HG03460 (cell line): ENCODE data around the gene LBHD1.
"Not testable (repeated sequence)": the region's sequence is repeated elsewhere in the genome, so short reads cannot be mapped to it uniquely, and the experiment has no call there.

Experiments used
- ATAC-seq: cut with Tn5 transposase; IDR thresholded peaks from one replicate; pipeline ENCODE4 v1.9.1; 2021; ENCODE audit not compliant: unreplicated experiment

LBHD1 gene

GRCh38 chr11:62694455-62695167 lies 22.5 kb upstream of the LBHD1 start:
- ATAC-seq = no peak

GRCh38 chr11:62693624-62694023 lies 21.6 kb upstream of the LBHD1 start:
- ATAC-seq = not testable (repeated sequence)

GRCh38 chr11:62689421-62690183 lies 17.5 kb upstream of the LBHD1 start, which contains the start of gene LRRN4CL:
Gene LRRN4CL (minus strand): TSS chr11:62689530. CDS start chr11:62688508, 1,022 bp downstream.
- ATAC-seq = no peak

GRCh38 chr11:62688491-62688890 lies 16.4 kb upstream of the LBHD1 start:
- ATAC-seq = no peak

GRCh38 chr11:62687508-62688396 lies 15.7 kb upstream of the LBHD1 start:
- no peak for ATAC-seq

GRCh38 chr11:62682518-62682917 lies 10.5 kb upstream of the LBHD1 start:
- ATAC-seq = no peak

- ATAC-seq = no peak
These were observed 8.8 kb upstream of the LBHD1 start for GRCh38 chr11:62680825-62681240.

- peak; percentile 80 for ATAC-seq
These were observed 7.0 kb upstream of the LBHD1 start, which contains the start of gene UBXN1 for GRCh38 chr11:62678770-62679696. Gene UBXN1 (minus strand): TSS chr11:62679073. CDS start chr11:62678923, 150 bp downstream.

- no peak for ATAC-seq
These were observed 6.3 kb upstream of the LBHD1 start for GRCh38 chr11:62678433-62678769.

- ATAC-seq = no peak
These were observed 5.6 kb upstream of the LBHD1 start for GRCh38 chr11:62677714-62678113.

GRCh38 chr11:62677156-62677555 lies 5.1 kb upstream of the LBHD1 start:
- ATAC-seq = no peak

- no peak for ATAC-seq
These were observed 4.6 kb upstream of the LBHD1 start for GRCh38 chr11:62676698-62677097.

GRCh38 chr11:62675415-62675814 lies 3.3 kb upstream of the LBHD1 start:
- not testable (repeated sequence) for ATAC-seq

GRCh38 chr11:62673196-62673525 lies 1.1 kb upstream of the LBHD1 start:
- ATAC-seq = no peak

GRCh38 chr11:62671236-62671607 lies 845 bp downstream of the LBHD1 start:
- ATAC-seq = peak; percentile 4

- no peak for ATAC-seq
These were observed 2.5 kb downstream of the LBHD1 start for GRCh38 chr11:62669420-62670161.

- no peak for ATAC-seq
These were observed 4.6 kb downstream of the LBHD1 start for GRCh38 chr11:62667460-62667859.

- no peak for ATAC-seq
These were observed 5.7 kb downstream of the LBHD1 start for GRCh38 chr11:62666259-62666926.

GRCh38 chr11:62665599-62666258 lies 6.3 kb downstream of the LBHD1 start:
- peak; percentile 13 for ATAC-seq
